Natural killer cell (primary cell): Measurements from ENCODE around the gene BNC2. TPM values are rescaled to one million over a fixed set of nuclear protein-coding genes. Genes with fewer than 3 reads are reported as not detected.
A peak's percentile ranks its signal among the peaks of the same experiment; 100 is the strongest.

Experiments used
- ATAC-seq, 3 donors: fragments of 150-1000 bp in 2 of 3; fragments of 200-7000 bp in 1 of 3; cut with Tn5 transposase; 1 replicate in 1 of 3; 2 replicates in 2 of 3; pipeline ENCODE4 v1.10.0; 2021; ENCODE audit warnings: mild to moderate bottlenecking in 2 of 3, moderate library complexity in 2 of 3
- DNase-seq, 2 donors: peaks; one replicate each; pipeline versions ENCODE4 v3.0.0 to v3.0.0-alpha.2; 2013 to 2021; ENCODE audit warnings: mixed read lengths in 1 of 2
- H3K27ac ChIP-seq: one replicate; pipeline ENCODE4 v1.5.1; 2013; ENCODE audit warnings: mild to moderate bottlenecking, low read length
- H3K27me3 ChIP-seq: one replicate; pipeline ENCODE4 v1.6.1; 2013; ENCODE audit warnings: low read length; ENCODE audit not compliant: control insufficient read depth, insufficient read depth
- H3K36me3 ChIP-seq: one replicate; pipeline ENCODE4 v1.6.1; 2013; ENCODE audit warnings: low read length; ENCODE audit not compliant: control insufficient read depth, insufficient read depth
- H3K4me1 ChIP-seq: one replicate; pipeline ENCODE4 v1.6.1; 2013; ENCODE audit warnings: low read length; ENCODE audit not compliant: control insufficient read depth, insufficient read depth
- H3K4me3 ChIP-seq: one replicate; pipeline ENCODE4 v1.5.1; 2013; ENCODE audit warnings: low read length
- H3K9me3 ChIP-seq: one replicate; pipeline ENCODE4 v1.6.1; 2013; ENCODE audit warnings: low read length; ENCODE audit not compliant: control insufficient read depth, insufficient read depth
- H3K27ac Mint-ChIP-seq, 2 donors: one replicate each; pipeline ENCODE4 v1.8.0; 2022; ENCODE audit warnings: mild to moderate bottlenecking in 2 of 2, mixed read lengths in 2 of 2, moderate library complexity in 1 of 2
- H3K27me3 Mint-ChIP-seq, 2 donors: one replicate each; pipeline ENCODE4 v1.8.0; 2022; ENCODE audit warnings: low read depth in 2 of 2, mixed read lengths in 2 of 2
- H3K36me3 Mint-ChIP-seq: one replicate; pipeline ENCODE4 v1.8.0; 2022; ENCODE audit warnings: mixed read lengths
- H3K4me1 Mint-ChIP-seq, 2 donors: one replicate each; pipeline ENCODE4 v1.8.0; 2022; ENCODE audit warnings: mixed read lengths in 2 of 2
- H3K4me3 Mint-ChIP-seq: one replicate; pipeline ENCODE4 v1.8.0; 2022; ENCODE audit warnings: mild to moderate bottlenecking, moderate library complexity, mixed read lengths
- H3K9me3 Mint-ChIP-seq, 2 donors: one replicate each; pipeline ENCODE4 v1.8.0; 2022; ENCODE audit warnings: mixed read lengths in 2 of 2
- CTCF ChIP-seq: fragments of 200-600 bp; IDR thresholded peaks from one replicate; pipeline ENCODE4 v1.8.0; 2022; ENCODE audit warnings: antibody characterized with exemption
- WGBS: methylation state at CpG from one replicate; pipeline ENCODE4 v1.1.7; 2013; ENCODE audit warnings: missing lambda C conversion rate; ENCODE audit not compliant: insufficient coverage; 5-methylcytosine and 5-hydroxymethylcytosine counted together
- intact Hi-C: fragments of 100-400 bp; cut with micrococcal nuclease; formaldehyde crosslinking; loops from one replicate; pipeline ENCODE4 v1.14.2; 2022
- total RNA-seq, 4 donors: library from RNA; stranded (reverse); fragments of 120-200 nt in 1 of 4; gene quantifications; one replicate each; pipeline versions ENCODE4 v1.2.3 to v1.2.4, GENCODE V29; 2013 to 2022

BNC2 gene
- total RNA-seq, 3 donors from 2014 or later (not counting 1 experiment from before 2014, with no cell fraction given): 36.9 to 84.2 (median 66.5) TPM

DNA sequence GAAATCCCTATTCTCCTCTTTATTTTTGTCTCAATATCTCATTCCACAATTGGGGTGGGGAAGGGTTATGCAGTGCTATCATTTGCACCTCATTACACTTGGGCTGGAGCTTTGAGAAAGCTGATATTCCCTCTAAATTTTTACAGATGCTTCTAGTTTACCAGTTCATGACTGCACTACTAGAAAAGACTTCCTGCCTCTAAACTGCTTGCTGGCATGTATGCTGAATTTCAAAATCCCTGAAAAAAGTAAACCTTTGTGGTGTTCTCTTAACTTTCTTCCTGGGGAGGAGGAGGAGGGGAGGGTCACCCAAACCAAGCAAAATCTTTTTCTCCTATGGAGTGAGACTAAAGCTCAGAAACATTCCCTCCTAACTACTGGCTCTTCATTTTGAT, 45.1 kb downstream of the BNC2 start:
- Mint-ChIP-seq H3K4me1 (peaks cover 39 to 48% of the 10 kb centered on the region in 2 donors), H3K27ac (peak overlapping the region; percentile 73 to 80)
- intact Hi-C loops: no loop called here

GRCh38 chr9:16824545-16825330, 45.7 kb downstream of the BNC2 start:
- Mint-ChIP-seq H3K27me3 (no peaks in the 10 kb centered on the region), H3K36me3 (no peaks in the 10 kb centered on the region), H3K9me3 (no peaks in the 10 kb centered on the region), H3K27ac (peak overlapping the region; percentile 73 to 80), H3K4me1 (peaks cover 39 to 48% of the 10 kb centered on the region in 2 donors), H3K4me3 (peak overlapping the region; percentile 17)
- H3K27me3 ChIP-seq: peaks cover 4% of the 10 kb centered on the region
- H3K4me3 ChIP-seq: no peak overlapping the region
- DNase-seq (no peak), ATAC-seq (peak; percentile 43 to 86 (median 79))
- H3K4me1 ChIP-seq: peaks cover 4% of the 10 kb centered on the region
- H3K27ac ChIP-seq: no peak overlapping the region
- TF ChIP-seq CTCF: no peak
- intact Hi-C loops: no loop called here
- H3K36me3 ChIP-seq: no peaks in the 10 kb centered on the region
- WGBS: 55% methylated on average over 8 of the region's 8 CpGs
- no peaks in the 10 kb centered on the region for H3K9me3 ChIP-seq

More for the DNA sequence above, 45.1 kb downstream of the BNC2 start:
- Histone ChIP-seq H3K4me3 (no peak overlapping the region), H3K27ac (no peak overlapping the region), H3K27me3 (peaks cover 6% of the 10 kb centered on the region), H3K4me1 (peaks cover 4% of the 10 kb centered on the region), H3K36me3 (no peaks in the 10 kb centered on the region), H3K9me3 (no peaks in the 10 kb centered on the region)
- no peak for TF ChIP-seq CTCF
- no peaks in the 10 kb centered on the region for H3K36me3 Mint-ChIP-seq
- DNase-seq (no peak), ATAC-seq (no peak)
- no peak overlapping the region for H3K4me3 Mint-ChIP-seq
- H3K27me3 Mint-ChIP-seq: no peaks in the 10 kb centered on the region
- no peaks in the 10 kb centered on the region for H3K9me3 Mint-ChIP-seq

- H3K36me3 Mint-ChIP-seq: no peaks in the 10 kb centered on the region
- no peak overlapping the region for H3K4me3 Mint-ChIP-seq
- no peaks in the 10 kb centered on the region for H3K9me3 Mint-ChIP-seq
- H3K4me1 ChIP-seq: peaks cover 4% of the 10 kb centered on the region
- H3K4me1 Mint-ChIP-seq: peaks cover 37 to 47% of the 10 kb centered on the region in 2 donors
- H3K36me3 ChIP-seq: no peaks in the 10 kb centered on the region
- H3K27ac Mint-ChIP-seq: peak overlapping the region; percentile 73 to 80
- H3K27ac ChIP-seq: no peak overlapping the region
- intact Hi-C loops: no loop called here
- WGBS: 100% methylated on average over 1 of the region's 2 CpGs
- peaks cover 4% of the 10 kb centered on the region for H3K27me3 ChIP-seq
- TF ChIP-seq CTCF: no peak
- no peaks in the 10 kb centered on the region for H3K9me3 ChIP-seq
- ATAC-seq: no peak
- H3K4me3 ChIP-seq: no peak overlapping the region
- H3K27me3 Mint-ChIP-seq: no peaks in the 10 kb centered on the region
- no peak for DNase-seq
These were observed 46.6 kb downstream of the BNC2 start for GRCh38 chr9:16823906-16824305.

GRCh38 chr9:16821344-16821743, 49.1 kb downstream of the BNC2 start:
- intact Hi-C loops: no loop called here
- ATAC-seq: no peak
- peaks cover 33 to 50% of the 10 kb centered on the region in 2 donors for H3K4me1 Mint-ChIP-seq
- H3K27ac Mint-ChIP-seq: no peak overlapping the region
- no peak overlapping the region for H3K4me3 Mint-ChIP-seq
- no peaks in the 10 kb centered on the region for H3K27me3 Mint-ChIP-seq
- H3K4me1 ChIP-seq: peaks cover 4% of the 10 kb centered on the region
- H3K27me3 ChIP-seq: no peaks in the 10 kb centered on the region
- WGBS: 69% methylated on average over 1 of the region's 1 CpG
- no peaks in the 10 kb centered on the region for H3K9me3 ChIP-seq
- H3K4me3 ChIP-seq: no peak overlapping the region
- no peak for DNase-seq
- no peaks in the 10 kb centered on the region for H3K9me3 Mint-ChIP-seq
- H3K27ac ChIP-seq: no peak overlapping the region
- no peaks in the 10 kb centered on the region for H3K36me3 Mint-ChIP-seq
- TF ChIP-seq CTCF: no peak
- H3K36me3 ChIP-seq: no peaks in the 10 kb centered on the region
